HG02588 (cell line): Measurements from ENCODE around the gene GOLPH3.
"Not testable (repeated sequence)": the region's sequence is repeated elsewhere in the genome, so short reads cannot be mapped to it uniquely, and the experiment has no call there.

Source experiments
- ATAC-seq: cut with Tn5 transposase; IDR thresholded peaks from one replicate; pipeline ENCODE4 v1.9.1; 2021; ENCODE audit warnings: mild to moderate bottlenecking, moderate library complexity; ENCODE audit not compliant: unreplicated experiment

Gene GOLPH3

GRCh38 chr5:32172186-32172911 is 1.8 kb downstream of the GOLPH3 start:
- ATAC-seq: not testable (repeated sequence)

- no peak for ATAC-seq
These were observed 3.6 kb downstream of the GOLPH3 start for GRCh38 chr5:32170303-32171151.

GRCh38 chr5:32168460-32169033 is 5.6 kb downstream of the GOLPH3 start:
- no peak for ATAC-seq

GRCh38 chr5:32165597-32165996 is 8.5 kb downstream of the GOLPH3 start:
- no peak for ATAC-seq

- no peak for ATAC-seq
These were observed 10.3 kb downstream of the GOLPH3 start for GRCh38 chr5:32163785-32164184.

- no peak for ATAC-seq
These were observed 11.1 kb downstream of the GOLPH3 start for GRCh38 chr5:32163053-32163452.

- no peak for ATAC-seq
These were observed 13.9 kb downstream of the GOLPH3 start for GRCh38 chr5:32160228-32160627.

- ATAC-seq: no peak
These were observed 14.6 kb downstream of the GOLPH3 start for GRCh38 chr5:32159328-32160072.

GRCh38 chr5:32158679-32158975 is 15.5 kb downstream of the GOLPH3 start:
- ATAC-seq: no peak

GRCh38 chr5:32157078-32157477 is 17.0 kb downstream of the GOLPH3 start:
- no peak for ATAC-seq

- ATAC-seq: no peak
These were observed 17.5 kb downstream of the GOLPH3 start for GRCh38 chr5:32156635-32157034.

GRCh38 chr5:32155211-32155610 is 18.9 kb downstream of the GOLPH3 start:
- ATAC-seq: no peak

GRCh38 chr5:32153723-32154122 is 20.4 kb downstream of the GOLPH3 start:
- ATAC-seq: no peak

- no peak for ATAC-seq
These were observed 22.9 kb downstream of the GOLPH3 start for GRCh38 chr5:32151198-32151597.

- ATAC-seq: no peak
These were observed 23.8 kb downstream of the GOLPH3 start for GRCh38 chr5:32150366-32150765.

- ATAC-seq: no peak
These were observed 26.2 kb downstream of the GOLPH3 start for GRCh38 chr5:32147959-32148358.

- ATAC-seq: no peak
These were observed 26.9 kb downstream of the GOLPH3 start for GRCh38 chr5:32147236-32147635.

- no peak for ATAC-seq
These were observed 28.7 kb downstream of the GOLPH3 start for GRCh38 chr5:32145378-32145777.

- ATAC-seq: no peak
These were observed 29.5 kb downstream of the GOLPH3 start for GRCh38 chr5:32144378-32145207.

GRCh38 chr5:32143617-32144377 is 30.3 kb downstream of the GOLPH3 start:
- ATAC-seq: no peak
